Upper lobe of right lung (tissue), 1 donor: ENCODE measurements around the gene SLFN12. TPM values are rescaled to one million over a fixed set of nuclear protein-coding genes. Genes with fewer than 3 reads are reported as not detected.

Experiments
- ATAC-seq: fragments of 200-7000 bp; cut with Tn5 transposase; one replicate; pipeline ENCODE4 v1.9.1; 2020; ENCODE audit warnings: mild to moderate bottlenecking, moderate library complexity
- DNase-seq: peaks from one replicate; pipeline ENCODE4 v3.0.0-alpha.2; 2020
- H3K27ac ChIP-seq: fragments of 200-600 bp; one replicate; pipeline ENCODE4 v1.8.0; 2022
- H3K27me3 ChIP-seq: fragments of 200-600 bp; one replicate; pipeline ENCODE4 v1.8.0; 2022; ENCODE audit warnings: mild to moderate bottlenecking
- H3K36me3 ChIP-seq: fragments of 200-600 bp; one replicate; pipeline ENCODE4 v1.8.0; 2022
- H3K4me1 ChIP-seq: fragments of 200-600 bp; one replicate; pipeline ENCODE4 v1.8.0; 2022
- H3K4me3 ChIP-seq: fragments of 200-600 bp; one replicate; pipeline ENCODE4 v1.8.0; 2022; ENCODE audit warnings: mild to moderate bottlenecking
- H3K9me3 ChIP-seq: fragments of 200-600 bp; one replicate; pipeline ENCODE4 v1.8.0; 2022
- intact Hi-C: fragments of 100-400 bp; cut with DNase I; formaldehyde crosslinking; loops from one replicate; pipeline ENCODE4 v1.11.0; 2022
- total RNA-seq: library from RNA; stranded (reverse); fragmentation: NEBNext Ultra II Directional; extraction: Animal tissue kit (Norgen Biotek cat#: 25700); gene quantifications from one replicate; pipeline ENCODE4 v1.2.1, GENCODE V29; 2021
- TF ChIP-seq, protein P1 (sequence below): fragments of 200-600 bp; IDR thresholded peaks from one replicate; pipeline ENCODE4 v1.8.0; 2022; ENCODE audit warnings: antibody characterized with exemption
- donor health status: DM: no; HTN: yes; CAD: no; lungs with severe emphysema.

The SLFN12 gene
- total RNA-seq, 1 donor from 2014 or later, result 12.4 TPM

- Histone ChIP-seq H3K27ac (no peak overlapping the region), H3K4me1 (peaks cover 15% of the 10 kb centered on the region), H3K36me3 (no peaks in the 10 kb centered on the region), H3K9me3 (no peaks in the 10 kb centered on the region), H3K4me3 (no peak overlapping the region), H3K27me3 (no peaks in the 10 kb centered on the region)
- ATAC-seq (no peak), DNase-seq (no peak)
- TF ChIP-seq, protein P1, sequence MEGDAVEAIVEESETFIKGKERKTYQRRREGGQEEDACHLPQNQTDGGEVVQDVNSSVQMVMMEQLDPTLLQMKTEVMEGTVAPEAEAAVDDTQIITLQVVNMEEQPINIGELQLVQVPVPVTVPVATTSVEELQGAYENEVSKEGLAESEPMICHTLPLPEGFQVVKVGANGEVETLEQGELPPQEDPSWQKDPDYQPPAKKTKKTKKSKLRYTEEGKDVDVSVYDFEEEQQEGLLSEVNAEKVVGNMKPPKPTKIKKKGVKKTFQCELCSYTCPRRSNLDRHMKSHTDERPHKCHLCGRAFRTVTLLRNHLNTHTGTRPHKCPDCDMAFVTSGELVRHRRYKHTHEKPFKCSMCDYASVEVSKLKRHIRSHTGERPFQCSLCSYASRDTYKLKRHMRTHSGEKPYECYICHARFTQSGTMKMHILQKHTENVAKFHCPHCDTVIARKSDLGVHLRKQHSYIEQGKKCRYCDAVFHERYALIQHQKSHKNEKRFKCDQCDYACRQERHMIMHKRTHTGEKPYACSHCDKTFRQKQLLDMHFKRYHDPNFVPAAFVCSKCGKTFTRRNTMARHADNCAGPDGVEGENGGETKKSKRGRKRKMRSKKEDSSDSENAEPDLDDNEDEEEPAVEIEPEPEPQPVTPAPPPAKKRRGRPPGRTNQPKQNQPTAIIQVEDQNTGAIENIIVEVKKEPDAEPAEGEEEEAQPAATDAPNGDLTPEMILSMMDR, result no peak
- intact Hi-C loops, result no loop called here
These were observed 54.6 kb downstream of the SLFN12 start for GRCh38 chr17:35377706-35378105.

DNA sequence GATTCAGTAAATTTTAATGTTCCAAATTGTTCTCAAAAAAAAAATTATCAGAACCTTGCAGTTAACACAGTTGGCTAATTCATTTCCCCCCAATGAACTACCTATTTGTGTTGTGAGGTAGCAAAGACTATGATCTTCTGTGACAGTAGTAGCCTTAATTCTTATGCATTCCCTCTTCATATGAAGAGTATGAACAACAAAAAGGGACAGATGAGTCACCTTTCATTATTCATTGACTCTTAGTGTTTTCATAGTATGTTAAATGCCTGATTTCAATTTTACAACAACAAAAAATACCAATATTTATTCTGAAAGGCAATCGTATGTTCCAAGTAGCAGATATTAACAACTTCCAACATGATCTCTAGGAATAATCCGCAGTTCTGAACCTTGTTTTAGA is 55.2 kb downstream of the SLFN12 start:
- H3K36me3 ChIP-seq, result no peaks in the 10 kb centered on the region
- H3K4me1 ChIP-seq, result peaks cover 19% of the 10 kb centered on the region
- TF ChIP-seq, protein P1, result no peak
- no peak overlapping the region for H3K27ac ChIP-seq
- ATAC-seq, result no peak
- H3K4me3 ChIP-seq, result no peak overlapping the region
- no peak for DNase-seq
- H3K27me3 ChIP-seq, result no peaks in the 10 kb centered on the region
- intact Hi-C loops, result no loop called here
- H3K9me3 ChIP-seq, result no peaks in the 10 kb centered on the region

DNA sequence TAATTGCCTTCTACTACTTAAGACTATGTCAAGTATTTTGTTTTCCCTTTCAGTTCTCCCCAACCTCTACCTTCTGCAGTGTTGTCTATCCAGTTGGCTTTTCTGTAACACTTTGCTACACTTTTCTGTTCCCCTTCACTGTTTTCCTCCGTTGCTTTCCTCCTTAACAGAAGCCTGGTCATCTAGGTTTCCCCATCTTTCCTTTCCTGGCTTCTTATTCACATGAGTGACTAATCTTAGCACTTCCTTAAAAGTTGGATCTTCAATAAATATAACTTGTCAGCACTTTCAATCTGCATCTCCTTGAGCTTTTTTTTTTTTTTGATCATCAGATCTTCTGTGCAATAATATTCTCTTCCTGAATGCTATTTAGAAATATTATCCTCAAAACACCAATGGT is 56.1 kb downstream of the SLFN12 start:
- TF ChIP-seq, protein P1, result no peak
- H3K4me1 ChIP-seq, result peaks cover 22% of the 10 kb centered on the region
- no peak overlapping the region for H3K4me3 ChIP-seq
- no peaks in the 10 kb centered on the region for H3K36me3 ChIP-seq
- H3K27ac ChIP-seq, result peak overlapping the region; percentile 94
- no peaks in the 10 kb centered on the region for H3K9me3 ChIP-seq
- DNase-seq (no peak), ATAC-seq (peak; percentile 40)
- intact Hi-C loops, result no loop called here
- no peaks in the 10 kb centered on the region for H3K27me3 ChIP-seq

GRCh38 chr17:35374766-35375344 is 57.4 kb downstream of the SLFN12 start:
- intact Hi-C loops, result no loop called here
- ATAC-seq, result no peak
- H3K27ac ChIP-seq, result peak overlapping the region; percentile 94

DNA sequence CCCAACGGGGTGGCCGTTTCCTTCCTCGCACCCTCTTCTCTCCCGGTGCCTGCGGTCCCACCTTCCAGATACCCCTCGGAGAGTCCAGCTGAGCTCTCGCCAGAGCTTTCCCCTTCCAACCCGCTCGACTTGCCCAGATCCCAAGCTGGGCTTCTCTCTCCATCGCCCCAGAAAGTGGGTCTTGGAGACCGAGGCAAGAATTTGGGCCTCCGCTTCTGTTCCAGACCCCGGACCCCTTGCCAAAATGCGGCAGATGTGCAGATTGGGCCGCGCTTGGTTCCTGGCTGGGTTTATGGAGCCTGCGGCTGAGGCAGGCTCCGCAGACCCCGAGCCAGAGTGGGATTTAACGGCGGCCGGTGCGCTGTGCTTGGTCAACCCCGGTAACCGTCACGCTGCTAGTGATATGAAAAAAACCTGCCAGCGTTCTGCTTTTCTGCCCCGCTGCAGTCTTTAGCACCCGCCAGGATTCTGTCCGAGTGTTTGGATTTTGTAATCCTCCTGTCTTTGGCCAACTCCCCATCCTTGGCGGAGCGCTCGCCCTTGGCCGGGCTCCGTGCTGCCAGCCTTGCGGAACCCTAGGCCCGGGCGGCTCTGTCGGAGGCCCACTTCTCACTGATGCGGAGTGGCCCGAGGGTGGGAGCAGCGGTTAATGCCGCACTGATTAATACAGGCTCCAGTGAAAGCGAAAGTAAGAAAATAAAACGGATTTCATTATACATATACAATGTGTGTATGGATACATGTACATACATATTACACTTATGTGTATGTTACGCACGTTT is 58.1 kb downstream of the SLFN12 start:
- peak; percentile 70 for ATAC-seq
- TF ChIP-seq, protein P1, result no peak
- intact Hi-C loops, result no loop called here
- peaks cover 22% of the 10 kb centered on the region for H3K4me1 ChIP-seq
- H3K9me3 ChIP-seq, result no peaks in the 10 kb centered on the region
- H3K27ac ChIP-seq, result peak overlapping the region; percentile 94
- no peaks in the 10 kb centered on the region for H3K36me3 ChIP-seq
- peak overlapping the region; percentile 66 for H3K4me3 ChIP-seq
- no peaks in the 10 kb centered on the region for H3K27me3 ChIP-seq
- peak; percentile 81 for DNase-seq

More at GRCh38 chr17:35374766-35375344, 57.4 kb downstream of the SLFN12 start:
- no peak for DNase-seq
- TF ChIP-seq, protein P1, result no peak
- Histone ChIP-seq H3K27me3 (no peaks in the 10 kb centered on the region), H3K4me3 (peak overlapping the region; percentile 66), H3K4me1 (peaks cover 22% of the 10 kb centered on the region), H3K9me3 (no peaks in the 10 kb centered on the region), H3K36me3 (no peaks in the 10 kb centered on the region)
